Gastrocnemius medialis (tissue), 4 donors: ENCODE data around the gene TBC1D2.

Experiments used
- POLR2A ChIP-seq, 2 donors: fragments of 450-650 bp; IDR thresholded peaks; one replicate each; pipeline ENCODE4 v1.6.1; 2017; ENCODE audit warnings: antibody characterized with exemption in 2 of 2, mild to moderate bottlenecking in 2 of 2, moderate library complexity in 2 of 2
- TF ChIP-seq, protein P1 (sequence below), 5 experiments: fragments of 450-650 bp in 3 of 5; fragments of 200-600 bp in 2 of 5; sonication (generic) in 2 of 5; IDR thresholded peaks in 4 of 5; conservative IDR thresholded peaks in 1 of 5; 1 replicate in 4 of 5; 2 replicates in 1 of 5; pipeline ENCODE4 v1.5.1; 2016 to 2019; ENCODE audit warnings: antibody characterized with exemption in 5 of 5, mild to moderate bottlenecking in 3 of 5, moderate library complexity in 3 of 5

DNA sequence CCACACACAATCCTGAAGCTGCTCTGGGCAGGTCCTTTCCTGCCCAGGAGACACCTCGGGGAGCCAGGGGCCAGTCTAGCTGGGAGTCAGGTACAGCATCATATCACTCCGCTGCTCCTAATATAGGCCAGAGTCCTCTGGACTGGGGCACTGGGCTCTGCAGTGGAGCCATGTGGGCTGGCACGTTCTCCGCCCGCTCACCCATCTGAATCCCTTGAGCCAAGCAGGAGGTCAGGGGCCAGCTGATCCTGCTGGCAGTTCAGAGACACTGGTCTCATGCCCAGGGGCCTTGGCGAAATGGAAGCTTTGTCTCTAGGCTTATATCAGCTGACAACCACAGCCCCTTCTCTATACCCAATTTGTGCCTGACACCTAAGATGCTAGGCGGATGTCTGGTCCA, 53.7 kb downstream of the TBC1D2 start:
- TF ChIP-seq, protein P1, sequence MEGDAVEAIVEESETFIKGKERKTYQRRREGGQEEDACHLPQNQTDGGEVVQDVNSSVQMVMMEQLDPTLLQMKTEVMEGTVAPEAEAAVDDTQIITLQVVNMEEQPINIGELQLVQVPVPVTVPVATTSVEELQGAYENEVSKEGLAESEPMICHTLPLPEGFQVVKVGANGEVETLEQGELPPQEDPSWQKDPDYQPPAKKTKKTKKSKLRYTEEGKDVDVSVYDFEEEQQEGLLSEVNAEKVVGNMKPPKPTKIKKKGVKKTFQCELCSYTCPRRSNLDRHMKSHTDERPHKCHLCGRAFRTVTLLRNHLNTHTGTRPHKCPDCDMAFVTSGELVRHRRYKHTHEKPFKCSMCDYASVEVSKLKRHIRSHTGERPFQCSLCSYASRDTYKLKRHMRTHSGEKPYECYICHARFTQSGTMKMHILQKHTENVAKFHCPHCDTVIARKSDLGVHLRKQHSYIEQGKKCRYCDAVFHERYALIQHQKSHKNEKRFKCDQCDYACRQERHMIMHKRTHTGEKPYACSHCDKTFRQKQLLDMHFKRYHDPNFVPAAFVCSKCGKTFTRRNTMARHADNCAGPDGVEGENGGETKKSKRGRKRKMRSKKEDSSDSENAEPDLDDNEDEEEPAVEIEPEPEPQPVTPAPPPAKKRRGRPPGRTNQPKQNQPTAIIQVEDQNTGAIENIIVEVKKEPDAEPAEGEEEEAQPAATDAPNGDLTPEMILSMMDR (IDR thresholded peaks at IDR 0.05 in 4 of 5, conservative IDR thresholded peaks at IDR 0.05 in 1 of 5): no peak
- TF ChIP-seq POLR2A (IDR thresholded peaks at IDR 0.05): no peak
